Upper lobe of left lung (tissue), 4 donors: ENCODE data around the gene GSTM1.

Experiments
- CTCF ChIP-seq, 6 experiments: fragments of 450-650 bp in 4 of 6; fragments of 200-600 bp in 2 of 6; sonication (generic) in 2 of 6; IDR thresholded peaks; one replicate each; pipeline ENCODE4 v1.5.1; 2016 to 2019; ENCODE audit warnings: antibody characterized with exemption in 6 of 6
- POLR2A ChIP-seq, 4 donors: fragments of 450-650 bp; IDR thresholded peaks; one replicate each; pipeline ENCODE4 v1.5.1; 2016 to 2017; ENCODE audit warnings: antibody characterized with exemption in 4 of 4, mild to moderate bottlenecking in 2 of 4
- POLR2AphosphoS5 ChIP-seq, 2 donors: sonication (generic); formaldehyde crosslinking; IDR thresholded peaks; one replicate each; pipeline ENCODE4 v1.5.1; 2017; ENCODE audit warnings: antibody characterized with exemption in 2 of 2

DNA sequence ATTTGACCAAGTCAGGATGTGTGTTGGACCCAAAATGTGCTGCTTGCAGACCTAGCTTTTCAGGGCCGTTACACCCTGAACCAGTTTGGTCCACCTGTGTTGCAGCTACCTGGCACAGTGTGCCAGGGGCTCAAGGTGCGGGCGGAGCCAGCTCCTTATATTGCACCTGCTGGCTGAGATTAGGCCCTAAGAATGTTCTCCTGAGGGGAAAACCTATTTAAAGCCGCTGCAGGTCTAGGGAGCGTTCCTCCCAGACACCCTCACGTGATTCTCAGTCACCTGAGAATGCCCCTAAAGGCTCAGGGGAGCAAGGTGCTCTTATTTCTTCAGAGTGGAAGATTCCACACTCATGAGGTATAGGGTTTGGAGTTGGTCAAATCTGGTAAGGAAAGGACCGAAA, 41.3 kb downstream of the GSTM1 start:
- no peak for TF ChIP-seq POLR2A (IDR thresholded peaks at IDR 0.05)
- TF ChIP-seq CTCF (IDR thresholded peaks at IDR 0.05), result no peak
- no peak for TF ChIP-seq POLR2AphosphoS5 (IDR thresholded peaks at IDR 0.05)
